ENCODE results near the gene PALLD.

GRCh38 chr4:168622600-168622999 lies 125.7 kb downstream of the PALLD start:
- TF ChIP-seq CTCF (optimal IDR thresholded peaks at IDR 0.05 in 1 of 3, IDR thresholded peaks at IDR 0.05 in 1 of 3, conservative IDR thresholded peaks at IDR 0.05 in 1 of 3; ENCODE audit: extremely low read depth in 1 of 3, insufficient read depth in 2 of 3, low read length in 3 of 3) (no peak), EZH2 (IDR thresholded peaks at IDR 0.05; ENCODE audit: low read length) (no peak)

All from keratinocyte (primary cell).